ENCODE data around the gene IZUMO1. TPM values are rescaled to one million over a fixed set of nuclear protein-coding genes. Genes with fewer than 3 reads are reported as not detected.

Gene IZUMO1
- total and polyA plus RNA-seq, 9 of the 15 experiments (the other 6 are each of a cell fraction or from before 2014, with no cell fraction given), result 0.14 to 2.1 (median 0.73) TPM

DNA sequence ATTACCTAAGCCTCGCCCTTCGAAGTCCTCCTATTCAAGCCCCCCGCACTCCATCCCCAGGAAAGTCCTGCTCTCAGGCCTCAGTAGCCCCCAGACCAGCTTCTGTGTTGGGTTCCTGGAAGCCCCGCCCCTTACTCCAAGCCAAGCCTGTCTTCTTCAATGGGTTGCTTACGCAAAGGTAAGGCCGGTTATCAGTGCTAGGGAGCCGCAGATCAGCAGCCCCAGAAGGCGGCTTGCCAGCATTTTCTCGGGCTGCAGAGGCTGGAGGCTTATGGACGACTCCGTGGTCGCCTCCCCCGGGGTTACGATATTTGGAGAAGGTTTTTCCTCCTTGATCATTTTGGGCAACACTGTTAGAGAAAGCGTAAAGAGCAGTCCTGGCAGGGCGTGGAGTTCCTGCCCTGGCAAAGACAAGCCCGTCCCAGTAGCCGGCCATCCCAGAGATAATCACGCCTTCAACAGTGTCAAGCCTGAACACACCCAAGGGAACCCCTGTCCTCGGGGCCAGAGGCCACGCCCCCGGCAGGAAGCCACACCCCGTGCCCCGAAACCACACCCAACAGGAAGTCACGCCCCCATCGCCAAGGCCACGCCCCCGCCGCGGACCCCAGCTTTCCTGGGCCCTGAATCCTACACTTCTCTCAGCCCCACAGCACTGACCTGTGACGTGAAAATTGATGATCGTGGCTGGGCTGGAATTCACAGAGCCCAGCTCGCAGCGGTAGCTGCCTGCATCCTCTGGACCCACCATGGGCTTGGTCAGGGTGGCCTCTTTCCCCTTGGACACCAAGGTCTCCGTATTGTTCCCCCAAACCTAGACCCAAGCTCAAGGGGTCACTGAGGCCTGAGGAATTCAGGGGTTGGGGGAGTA is 5.3 kb downstream of the IZUMO1 start (continued):
- TF ChIP-seq, protein P1, sequence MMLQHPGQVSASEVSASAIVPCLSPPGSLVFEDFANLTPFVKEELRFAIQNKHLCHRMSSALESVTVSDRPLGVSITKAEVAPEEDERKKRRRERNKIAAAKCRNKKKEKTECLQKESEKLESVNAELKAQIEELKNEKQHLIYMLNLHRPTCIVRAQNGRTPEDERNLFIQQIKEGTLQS (IDR thresholded peaks at IDR 0.05), result 0 out of 2 replicates have a peak, but pooled peaks have one; percentile 4
- TF ChIP-seq, protein P1 (CRISPR knock-in tag; conservative IDR thresholded peaks at IDR 0.05), result no peak
- TF ChIP-seq ZBTB1 (CRISPR knock-in tag; IDR thresholded peaks at IDR 0.05; ENCODE audit: borderline replicate concordance, low read depth), result no peak
- TF ChIP-seq, protein P2, sequence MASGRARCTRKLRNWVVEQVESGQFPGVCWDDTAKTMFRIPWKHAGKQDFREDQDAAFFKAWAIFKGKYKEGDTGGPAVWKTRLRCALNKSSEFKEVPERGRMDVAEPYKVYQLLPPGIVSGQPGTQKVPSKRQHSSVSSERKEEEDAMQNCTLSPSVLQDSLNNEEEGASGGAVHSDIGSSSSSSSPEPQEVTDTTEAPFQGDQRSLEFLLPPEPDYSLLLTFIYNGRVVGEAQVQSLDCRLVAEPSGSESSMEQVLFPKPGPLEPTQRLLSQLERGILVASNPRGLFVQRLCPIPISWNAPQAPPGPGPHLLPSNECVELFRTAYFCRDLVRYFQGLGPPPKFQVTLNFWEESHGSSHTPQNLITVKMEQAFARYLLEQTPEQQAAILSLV (tag; IDR thresholded peaks at IDR 0.05), result no peak
- TF ChIP-seq KDM1A (IDR thresholded peaks at IDR 0.05), result no peak
- no peak for TF ChIP-seq ZNF24 (IDR thresholded peaks at IDR 0.05)
- no peak for TF ChIP-seq RFX5 (IDR thresholded peaks at IDR 0.05; ENCODE audit: low read depth, low read length)
- TF ChIP-seq ZNF444 (CRISPR knock-in tag; IDR thresholded peaks at IDR 0.05), result no peak
- TF ChIP-seq, protein P3, sequence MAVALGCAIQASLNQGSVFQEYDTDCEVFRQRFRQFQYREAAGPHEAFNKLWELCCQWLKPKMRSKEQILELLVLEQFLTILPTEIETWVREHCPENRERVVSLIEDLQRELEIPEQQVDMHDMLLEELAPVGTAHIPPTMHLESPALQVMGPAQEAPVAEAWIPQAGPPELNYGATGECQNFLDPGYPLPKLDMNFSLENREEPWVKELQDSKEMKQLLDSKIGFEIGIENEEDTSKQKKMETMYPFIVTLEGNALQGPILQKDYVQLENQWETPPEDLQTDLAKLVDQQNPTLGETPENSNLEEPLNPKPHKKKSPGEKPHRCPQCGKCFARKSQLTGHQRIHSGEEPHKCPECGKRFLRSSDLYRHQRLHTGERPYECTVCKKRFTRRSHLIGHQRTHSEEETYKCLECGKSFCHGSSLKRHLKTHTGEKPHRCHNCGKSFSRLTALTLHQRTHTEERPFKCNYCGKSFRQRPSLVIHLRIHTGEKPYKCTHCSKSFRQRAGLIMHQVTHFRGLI (CRISPR knock-in tag; IDR thresholded peaks at IDR 0.05), result no peak
- no peak for TF ChIP-seq ZNF764 (CRISPR knock-in tag; IDR thresholded peaks at IDR 0.05; ENCODE audit: low read depth)
- TF ChIP-seq ZNF184 (CRISPR knock-in tag; IDR thresholded peaks at IDR 0.05), result no peak
- peak; percentile 60 for TF ChIP-seq CTBP1 (IDR thresholded peaks at IDR 0.05; ENCODE audit: borderline replicate concordance)
- TF ChIP-seq, protein P4, sequence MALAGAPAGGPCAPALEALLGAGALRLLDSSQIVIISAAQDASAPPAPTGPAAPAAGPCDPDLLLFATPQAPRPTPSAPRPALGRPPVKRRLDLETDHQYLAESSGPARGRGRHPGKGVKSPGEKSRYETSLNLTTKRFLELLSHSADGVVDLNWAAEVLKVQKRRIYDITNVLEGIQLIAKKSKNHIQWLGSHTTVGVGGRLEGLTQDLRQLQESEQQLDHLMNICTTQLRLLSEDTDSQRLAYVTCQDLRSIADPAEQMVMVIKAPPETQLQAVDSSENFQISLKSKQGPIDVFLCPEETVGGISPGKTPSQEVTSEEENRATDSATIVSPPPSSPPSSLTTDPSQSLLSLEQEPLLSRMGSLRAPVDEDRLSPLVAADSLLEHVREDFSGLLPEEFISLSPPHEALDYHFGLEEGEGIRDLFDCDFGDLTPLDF (CRISPR knock-in tag; IDR thresholded peaks at IDR 0.05), result no peak
- no peak for TF ChIP-seq SRSF9 (IDR thresholded peaks at IDR 0.05; ENCODE audit: borderline replicate concordance, low read depth, low read length)
- TF ChIP-seq, protein P5, sequence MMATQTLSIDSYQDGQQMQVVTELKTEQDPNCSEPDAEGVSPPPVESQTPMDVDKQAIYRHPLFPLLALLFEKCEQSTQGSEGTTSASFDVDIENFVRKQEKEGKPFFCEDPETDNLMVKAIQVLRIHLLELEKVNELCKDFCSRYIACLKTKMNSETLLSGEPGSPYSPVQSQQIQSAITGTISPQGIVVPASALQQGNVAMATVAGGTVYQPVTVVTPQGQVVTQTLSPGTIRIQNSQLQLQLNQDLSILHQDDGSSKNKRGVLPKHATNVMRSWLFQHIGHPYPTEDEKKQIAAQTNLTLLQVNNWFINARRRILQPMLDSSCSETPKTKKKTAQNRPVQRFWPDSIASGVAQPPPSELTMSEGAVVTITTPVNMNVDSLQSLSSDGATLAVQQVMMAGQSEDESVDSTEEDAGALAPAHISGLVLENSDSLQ (IDR thresholded peaks at IDR 0.05), result peak; percentile 53; the same call in 1 of the 2 replicates
- TF ChIP-seq SMAD2 (IDR thresholded peaks at IDR 0.05; ENCODE audit: low read depth, low read length), result no peak
- TF ChIP-seq, protein P6, sequence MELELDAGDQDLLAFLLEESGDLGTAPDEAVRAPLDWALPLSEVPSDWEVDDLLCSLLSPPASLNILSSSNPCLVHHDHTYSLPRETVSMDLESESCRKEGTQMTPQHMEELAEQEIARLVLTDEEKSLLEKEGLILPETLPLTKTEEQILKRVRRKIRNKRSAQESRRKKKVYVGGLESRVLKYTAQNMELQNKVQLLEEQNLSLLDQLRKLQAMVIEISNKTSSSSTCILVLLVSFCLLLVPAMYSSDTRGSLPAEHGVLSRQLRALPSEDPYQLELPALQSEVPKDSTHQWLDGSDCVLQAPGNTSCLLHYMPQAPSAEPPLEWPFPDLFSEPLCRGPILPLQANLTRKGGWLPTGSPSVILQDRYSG (tag; conservative IDR thresholded peaks at IDR 0.05; ENCODE audit: low read depth), result no peak
- TF ChIP-seq TCF7L2 (IDR thresholded peaks at IDR 0.05; ENCODE audit: low read depth, low read length), result no peak
- TF ChIP-seq, protein P7, sequence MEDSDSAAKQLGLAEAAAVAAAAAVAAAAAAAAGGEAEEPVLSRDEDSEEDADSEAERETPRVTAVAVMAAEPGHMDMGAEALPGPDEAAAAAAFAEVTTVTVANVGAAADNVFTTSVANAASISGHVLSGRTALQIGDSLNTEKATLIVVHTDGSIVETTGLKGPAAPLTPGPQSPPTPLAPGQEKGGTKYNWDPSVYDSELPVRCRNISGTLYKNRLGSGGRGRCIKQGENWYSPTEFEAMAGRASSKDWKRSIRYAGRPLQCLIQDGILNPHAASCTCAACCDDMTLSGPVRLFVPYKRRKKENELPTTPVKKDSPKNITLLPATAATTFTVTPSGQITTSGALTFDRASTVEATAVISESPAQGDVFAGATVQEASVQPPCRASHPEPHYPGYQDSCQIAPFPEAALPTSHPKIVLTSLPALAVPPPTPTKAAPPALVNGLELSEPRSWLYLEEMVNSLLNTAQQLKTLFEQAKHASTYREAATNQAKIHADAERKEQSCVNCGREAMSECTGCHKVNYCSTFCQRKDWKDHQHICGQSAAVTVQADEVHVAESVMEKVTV (CRISPR knock-in tag; IDR thresholded peaks at IDR 0.05), result no peak
